ENCODE data around the gene ZSWIM4.

GRCh38 chr19:13747098-13747453 is 48.2 kb upstream of the ZSWIM4 start:
- TF ChIP-seq SIN3A (IDR thresholded peaks at IDR 0.05; ENCODE audit: borderline replicate concordance, insufficient read depth, low read length) (no peak), REST (IDR thresholded peaks at IDR 0.05; ENCODE audit: insufficient read depth in 1 of 2, low read depth in 2 of 2, low read length in 2 of 2) (no peak), POLR2AphosphoS5 (IDR thresholded peaks at IDR 0.05; ENCODE audit: low read depth, low read length) (no peak), TAF1 (IDR thresholded peaks at IDR 0.05; ENCODE audit: borderline replicate concordance, insufficient read depth, low read length) (no peak)
